Measurements from ENCODE around the gene KCNA5.

KCNA5 gene

GRCh38 chr12:5043589-5044419 lies at the start of gene KCNA5:
Gene KCNA5 (plus strand): TSS chr12:5043879. CDS start chr12:5044148, 269 bp downstream.
- no peak for DNase-seq (ENCODE audit: low spot score)

GRCh38 chr12:4994622-4995021 lies 49.1 kb upstream of the KCNA5 start:
- DNase-seq (ENCODE audit: low spot score) = no peak

- DNase-seq (ENCODE audit: low spot score) = no peak
These were observed 47.0 kb upstream of the KCNA5 start for GRCh38 chr12:4996714-4997113.

- peak; percentile 84 for DNase-seq (ENCODE audit: low spot score)
These were observed 45.7 kb upstream of the KCNA5 start for GRCh38 chr12:4997939-4998338.

GRCh38 chr12:5000204-5000603 lies 43.5 kb upstream of the KCNA5 start:
- no peak for DNase-seq (ENCODE audit: low spot score)

- no peak for DNase-seq (ENCODE audit: low spot score)
These were observed 42.9 kb upstream of the KCNA5 start for GRCh38 chr12:5000658-5001385.

- DNase-seq (ENCODE audit: low spot score) = peak; percentile 64
These were observed 40.5 kb upstream of the KCNA5 start for GRCh38 chr12:5003025-5003666.

GRCh38 chr12:5008661-5009060 lies 35.0 kb upstream of the KCNA5 start:
- no peak for DNase-seq (ENCODE audit: low spot score)

GRCh38 chr12:5010151-5010550 lies 33.5 kb upstream of the KCNA5 start:
- DNase-seq (ENCODE audit: low spot score) = no peak

- no peak for DNase-seq (ENCODE audit: low spot score)
These were observed 31.3 kb upstream of the KCNA5 start for GRCh38 chr12:5012337-5012736.

- DNase-seq (ENCODE audit: low spot score) = no peak
These were observed 30.4 kb upstream of the KCNA5 start for GRCh38 chr12:5013266-5013730.

GRCh38 chr12:5014269-5014668 lies 29.4 kb upstream of the KCNA5 start:
- DNase-seq (ENCODE audit: low spot score) = no peak

- DNase-seq (ENCODE audit: low spot score) = no peak
These were observed 27.8 kb upstream of the KCNA5 start for GRCh38 chr12:5015711-5016492.

- DNase-seq (ENCODE audit: low spot score) = no peak
These were observed 27.2 kb upstream of the KCNA5 start for GRCh38 chr12:5016526-5016925.

- DNase-seq (ENCODE audit: low spot score) = no peak
These were observed 25.9 kb upstream of the KCNA5 start for GRCh38 chr12:5017638-5018348.

- DNase-seq (ENCODE audit: low spot score) = no peak
These were observed 25.0 kb upstream of the KCNA5 start for GRCh38 chr12:5018677-5019076.

GRCh38 chr12:5022025-5022424 lies 21.7 kb upstream of the KCNA5 start:
- peak; percentile 40 for DNase-seq (ENCODE audit: low spot score)

GRCh38 chr12:5022465-5023061 lies 21.1 kb upstream of the KCNA5 start:
- peak; percentile 30 for DNase-seq (ENCODE audit: low spot score)

GRCh38 chr12:5023842-5024241 lies 19.8 kb upstream of the KCNA5 start:
- no peak for DNase-seq (ENCODE audit: low spot score)

GRCh38 chr12:5026342-5026938 lies 17.2 kb upstream of the KCNA5 start:
- no peak for DNase-seq (ENCODE audit: low spot score)

All from kidney capillary endothelial cell (primary cell).